ENCODE data around the gene NDEL1. TPM values are rescaled to one million over a fixed set of nuclear protein-coding genes. Genes with fewer than 3 reads are reported as not detected.

The NDEL1 gene
- total RNA-seq, 1 donor = 69.8 TPM

GRCh38 chr17:8475227-8475626, 39.5 kb downstream of the NDEL1 start:
- Histone ChIP-seq H3K4me3 (ENCODE audit: insufficient read depth, low read length) (no peak overlapping the region), H3K36me3 (ENCODE audit: insufficient read depth, low read length) (peaks cover 81% of the 10 kb centered on the region), H2AFZ (ENCODE audit: low read length) (no peak overlapping the region), H3K79me2 (ENCODE audit: insufficient read depth, low read length) (peaks cover 14% of the 10 kb centered on the region), H3K27me3 (ENCODE audit: insufficient read depth, low read length) (no peaks in the 10 kb centered on the region), H3K4me2 (ENCODE audit: insufficient read depth, low read length) (no peak overlapping the region), H3K4me1 (ENCODE audit: insufficient read depth, low read length) (peaks cover 15% of the 10 kb centered on the region), H3K27ac (ENCODE audit: low read depth, low read length) (no peak overlapping the region), H3K9me3 (ENCODE audit: low read depth, low read length) (no peaks in the 10 kb centered on the region), H4K20me1 (ENCODE audit: insufficient read depth, low read length) (peaks cover 18% of the 10 kb centered on the region)
- no peak for TF ChIP-seq CTCF (IDR thresholded peaks at IDR 0.05; ENCODE audit: extremely low read depth, low read depth, low read length)
- no peak for DNase-seq (ENCODE audit: insufficient read length, low spot score, missing footprints)

GRCh38 chr17:8475781-8476180, 40.1 kb downstream of the NDEL1 start:
- peaks cover 83% of the 10 kb centered on the region for H3K36me3 ChIP-seq (ENCODE audit: insufficient read depth, low read length)
- DNase-seq (ENCODE audit: insufficient read length, low spot score, missing footprints) = no peak
- no peak for TF ChIP-seq CTCF (IDR thresholded peaks at IDR 0.05; ENCODE audit: extremely low read depth, low read depth, low read length)
- no peak overlapping the region for H3K27ac ChIP-seq (ENCODE audit: low read depth, low read length)
- peaks cover 9% of the 10 kb centered on the region for H3K79me2 ChIP-seq (ENCODE audit: insufficient read depth, low read length)
- no peaks in the 10 kb centered on the region for H3K9me3 ChIP-seq (ENCODE audit: low read depth, low read length)
- no peaks in the 10 kb centered on the region for H3K27me3 ChIP-seq (ENCODE audit: insufficient read depth, low read length)
- H4K20me1 ChIP-seq (ENCODE audit: insufficient read depth, low read length) = peaks cover 17% of the 10 kb centered on the region
- peaks cover 15% of the 10 kb centered on the region for H3K4me1 ChIP-seq (ENCODE audit: insufficient read depth, low read length)
- no peak overlapping the region for H3K4me3 ChIP-seq (ENCODE audit: insufficient read depth, low read length)
- no peak overlapping the region for H2AFZ ChIP-seq (ENCODE audit: low read length)
- no peak overlapping the region for H3K4me2 ChIP-seq (ENCODE audit: insufficient read depth, low read length)

GRCh38 chr17:8476741-8477140, 41.1 kb downstream of the NDEL1 start:
- Histone ChIP-seq H3K36me3 (ENCODE audit: insufficient read depth, low read length) (peaks cover 81% of the 10 kb centered on the region), H4K20me1 (ENCODE audit: insufficient read depth, low read length) (peaks cover 15% of the 10 kb centered on the region), H2AFZ (ENCODE audit: low read length) (no peak overlapping the region), H3K4me2 (ENCODE audit: insufficient read depth, low read length) (no peak overlapping the region), H3K27me3 (ENCODE audit: insufficient read depth, low read length) (no peaks in the 10 kb centered on the region), H3K4me3 (ENCODE audit: insufficient read depth, low read length) (no peak overlapping the region), H3K79me2 (ENCODE audit: insufficient read depth, low read length) (peaks cover 4% of the 10 kb centered on the region), H3K4me1 (ENCODE audit: insufficient read depth, low read length) (peaks cover 15% of the 10 kb centered on the region), H3K9me3 (ENCODE audit: low read depth, low read length) (no peaks in the 10 kb centered on the region), H3K27ac (ENCODE audit: low read depth, low read length) (no peak overlapping the region)
- no peak for DNase-seq (ENCODE audit: insufficient read length, low spot score, missing footprints)
- TF ChIP-seq CTCF (IDR thresholded peaks at IDR 0.05; ENCODE audit: extremely low read depth, low read depth, low read length) = no peak

GRCh38 chr17:8477171-8477570, 41.5 kb downstream of the NDEL1 start:
- no peak overlapping the region for H3K4me2 ChIP-seq (ENCODE audit: insufficient read depth, low read length)
- H4K20me1 ChIP-seq (ENCODE audit: insufficient read depth, low read length) = peaks cover 13% of the 10 kb centered on the region
- H2AFZ ChIP-seq (ENCODE audit: low read length) = no peak overlapping the region
- peaks cover 81% of the 10 kb centered on the region for H3K36me3 ChIP-seq (ENCODE audit: insufficient read depth, low read length)
- TF ChIP-seq CTCF (IDR thresholded peaks at IDR 0.05; ENCODE audit: extremely low read depth, low read depth, low read length) = no peak
- H3K79me2 ChIP-seq (ENCODE audit: insufficient read depth, low read length) = no peaks in the 10 kb centered on the region
- DNase-seq (ENCODE audit: insufficient read length, low spot score, missing footprints) = no peak
- no peak overlapping the region for H3K4me3 ChIP-seq (ENCODE audit: insufficient read depth, low read length)
- H3K4me1 ChIP-seq (ENCODE audit: insufficient read depth, low read length) = peaks cover 15% of the 10 kb centered on the region
- H3K9me3 ChIP-seq (ENCODE audit: low read depth, low read length) = no peaks in the 10 kb centered on the region
- H3K27ac ChIP-seq (ENCODE audit: low read depth, low read length) = no peak overlapping the region
- H3K27me3 ChIP-seq (ENCODE audit: insufficient read depth, low read length) = no peaks in the 10 kb centered on the region
